HepG2 (cell line): ENCODE data around the gene PLOD2. TPM values are rescaled to one million over a fixed set of nuclear protein-coding genes. Genes with fewer than 3 reads are reported as not detected.

Source experiments
- EP300 ChIP-seq, 3 experiments: sonication (generic) in 1 of 3; formaldehyde crosslinking in 1 of 3; IDR thresholded peaks; 2 replicates each; pipeline versions ENCODE4 v1.5.1 to v1.6.1; 2011 to 2020; ENCODE audit warnings: low read depth in 2 of 3, low read length in 2 of 3, borderline replicate concordance in 1 of 3, improper control_type of control experiment in 1 of 3, mild to moderate bottlenecking in 1 of 3, missing genetic modification reagents in 1 of 3, moderate library complexity in 1 of 3
- FOSL1 ChIP-seq: sonication (generic); formaldehyde crosslinking; IDR thresholded peaks from 2 replicates; pipeline ENCODE4 v1.9.0; 2021; ENCODE audit warnings: missing genetic modification reagents, borderline replicate concordance
- GMEB1 ChIP-seq: sonication (generic); formaldehyde crosslinking; IDR thresholded peaks from 2 replicates; pipeline ENCODE4 v1.5.1; 2020; ENCODE audit warnings: missing genetic modification reagents, mild to moderate bottlenecking, borderline replicate concordance
- HNF1A ChIP-seq, 2 experiments: sonication (generic) in 1 of 2; formaldehyde crosslinking in 1 of 2; IDR thresholded peaks; 2 replicates each; pipeline versions ENCODE4 v1.4.0 to v1.6.1; 2016 to 2020; ENCODE audit warnings: borderline replicate concordance in 1 of 2, low read depth in 1 of 2, mild to moderate bottlenecking in 1 of 2, missing genetic modification reagents in 1 of 2
- IRF1 ChIP-seq: sonication (generic); formaldehyde crosslinking; IDR thresholded peaks from 2 replicates; pipeline ENCODE4 v1.4.0; 2020; ENCODE audit warnings: low read depth, mild to moderate bottlenecking, missing genetic modification reagents
- IRF2 ChIP-seq: IDR thresholded peaks from 2 replicates; pipeline ENCODE4 v1.6.1; 2018; ENCODE audit warnings: missing genetic modification reagents, missing compliant biosample characterization
- MEIS2 ChIP-seq: sonication (generic); formaldehyde crosslinking; IDR thresholded peaks from 2 replicates; pipeline ENCODE4 v1.9.0; 2021; ENCODE audit warnings: mild to moderate bottlenecking, missing genetic modification reagents
- MLLT10 ChIP-seq: sonication (generic); formaldehyde crosslinking; IDR thresholded peaks from 2 replicates; pipeline ENCODE4 v1.4.0; 2020; ENCODE audit warnings: missing genetic modification reagents
- NFKBIZ ChIP-seq: IDR thresholded peaks from 2 replicates; pipeline ENCODE4 v1.6.1; 2018; ENCODE audit warnings: missing genetic modification reagents, missing compliant biosample characterization
- PHF20 ChIP-seq: sonication (generic); formaldehyde crosslinking; IDR thresholded peaks from 2 replicates; pipeline ENCODE4 v1.5.0; 2020; ENCODE audit warnings: mild to moderate bottlenecking, missing genetic modification reagents
- RCOR2 ChIP-seq: IDR thresholded peaks from 2 replicates; pipeline ENCODE4 v1.6.1; 2016; ENCODE audit warnings: missing biosample characterization, missing genetic modification reagents
- RORA ChIP-seq: sonication (generic); formaldehyde crosslinking; IDR thresholded peaks from 2 replicates; pipeline ENCODE4 v1.5.0; 2020; ENCODE audit warnings: mild to moderate bottlenecking, missing genetic modification reagents, moderate library complexity
- SOX5 ChIP-seq: IDR thresholded peaks from 2 replicates; pipeline ENCODE4 v1.6.1; 2016; ENCODE audit warnings: borderline replicate concordance
- SPEN ChIP-seq: sonication (generic); formaldehyde crosslinking; IDR thresholded peaks from 2 replicates; pipeline ENCODE4 v1.5.1; 2020; ENCODE audit warnings: low read depth, mild to moderate bottlenecking, missing genetic modification reagents
- TRIM22 ChIP-seq: fragments of 450-650 bp; IDR thresholded peaks from 2 replicates; pipeline ENCODE4 v1.6.1; 2017
- ZEB1 ChIP-seq: IDR thresholded peaks from 2 replicates; pipeline ENCODE4 v1.6.1; 2012; ENCODE audit warnings: mild to moderate bottlenecking, low read depth, inconsistent platforms; ENCODE audit not compliant: insufficient replicate concordance
- ZNF275 ChIP-seq: sonication (generic); formaldehyde crosslinking; IDR thresholded peaks from 2 replicates; pipeline ENCODE4 v1.8.0; 2022; ENCODE audit warnings: missing genetic modification reagents, mild to moderate bottlenecking, inconsistent platforms, borderline replicate concordance
- ZNF549 ChIP-seq: sonication (generic); formaldehyde crosslinking; IDR thresholded peaks from 2 replicates; pipeline ENCODE4 v1.5.0; 2020; ENCODE audit warnings: missing genetic modification reagents
- ZNF672 ChIP-seq: sonication (generic); formaldehyde crosslinking; IDR thresholded peaks from 2 replicates; pipeline ENCODE4 v1.8.1; 2022; ENCODE audit warnings: missing genetic modification reagents
- polyA plus RNA-seq, 8 experiments: library from polyadenylated mRNA; depleted of rRNA in 3 of 8; stranded (reverse) in 7 of 8; unstranded in 1 of 8; fragments of >200 nt; fragmentation: Illumina TruSeq in 4 of 8; extraction: Trizol in 4 of 8; gene quantifications; 2 replicates each; pipeline versions ENCODE4 v1.2.1 to v1.2.3, GENCODE V29; 2011 to 2016; ENCODE audit warnings: low read depth in 4 of 8, missing spikeins in 1 of 8, mixed read lengths in 1 of 8; ENCODE audit not compliant: insufficient read depth in 1 of 8
- total RNA-seq, 5 experiments: library from RNA; depleted of rRNA; stranded (reverse); fragments of >200 nt; fragmentation: Illumina TruSeq; extraction: Trizol; gene quantifications; 2 replicates each; pipeline ENCODE4 v1.2.3, GENCODE V29; 2016; ENCODE audit warnings: low read depth in 1 of 5

The PLOD2 gene
- total and polyA plus RNA-seq, 2 of the 13 experiments (the other 11 are each of a cell fraction or from before 2014, with no cell fraction given) = 107 to 161 TPM

GRCh38 chr3:146115619-146116018 lies 45.4 kb downstream of the PLOD2 start (continued):
- peak; percentile 79; the same call in 1 of the 2 replicates for TF ChIP-seq RCOR2 (CRISPR knock-in tag)
- no peak for TF ChIP-seq FOSL1 (CRISPR knock-in tag)
- TF ChIP-seq GMEB1 (CRISPR knock-in tag) = no peak
- TF ChIP-seq MEIS2 (CRISPR knock-in tag) = peak; percentile 66; the same call in 1 of the 2 replicates
- TF ChIP-seq SPEN (CRISPR knock-in tag) = 0 out of 2 replicates have a peak, but pooled peaks have one; percentile 46
- peak; percentile 87 for TF ChIP-seq IRF2 (CRISPR knock-in tag)
- peak; percentile 92 for TF ChIP-seq SOX5 (CRISPR knock-in tag)
- no peak for TF ChIP-seq ZNF672 (CRISPR knock-in tag)
- TF ChIP-seq ZEB1 = no peak
- TF ChIP-seq TRIM22 = no peak
- TF ChIP-seq RORA (CRISPR knock-in tag) = no peak
- no peak for TF ChIP-seq IRF1 (CRISPR knock-in tag)
- TF ChIP-seq HNF1A (IDR thresholded peaks at IDR 0.05; ENCODE audit: low read depth) = no peak
- TF ChIP-seq HNF1A (CRISPR knock-in tag; IDR thresholded peaks at IDR 0.05; ENCODE audit: borderline replicate concordance) = peak; percentile 45; the same call in 1 of the 2 replicates
- TF ChIP-seq EP300 (IDR thresholded peaks at IDR 0.05; ENCODE audit: low read depth in 2 of 2, low read length in 2 of 2) = peak in 1 of 2 experiments; percentile 83; a peak in 2 of 4 replicates
- peak; percentile 55; the same call in 1 of the 2 replicates for TF ChIP-seq EP300 (CRISPR knock-in tag; IDR thresholded peaks at IDR 0.05; ENCODE audit: borderline replicate concordance)
- no peak for TF ChIP-seq PHF20 (CRISPR knock-in tag)
- no peak for TF ChIP-seq ZNF275 (CRISPR knock-in tag)
- TF ChIP-seq MLLT10 (CRISPR knock-in tag) = no peak
- TF ChIP-seq NFKBIZ (CRISPR knock-in tag) = no peak
- no peak for TF ChIP-seq ZNF549 (CRISPR knock-in tag)
